NCI-H146 (cell line): ENCODE data around the gene FRMPD4.

Experiments
- DNase-seq: peaks from one replicate; lab custom pipeline; 2025; lab: John Stamatoyannopoulos, UW

Gene FRMPD4

DNA sequence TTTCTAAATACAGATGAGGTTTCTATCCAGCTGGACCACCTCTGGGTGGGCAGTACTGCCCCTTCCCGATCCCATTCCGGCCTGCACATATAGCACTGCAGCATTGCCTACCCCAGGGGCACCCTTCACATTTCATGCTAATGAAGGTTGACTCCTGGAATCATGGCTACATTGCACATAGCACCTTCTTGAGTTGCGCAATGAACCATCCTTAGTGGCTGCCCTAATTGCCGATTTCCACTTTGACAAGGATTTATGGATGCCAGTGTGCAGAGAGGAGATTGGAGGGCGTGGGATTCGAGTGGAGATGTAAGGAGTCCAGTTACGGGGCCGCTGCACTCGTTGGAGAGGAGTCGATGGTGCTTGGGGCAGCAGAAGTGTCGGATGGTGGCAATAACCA, 229.0 kb downstream of the FRMPD4 start:
- no peak for DNase-seq

DNA sequence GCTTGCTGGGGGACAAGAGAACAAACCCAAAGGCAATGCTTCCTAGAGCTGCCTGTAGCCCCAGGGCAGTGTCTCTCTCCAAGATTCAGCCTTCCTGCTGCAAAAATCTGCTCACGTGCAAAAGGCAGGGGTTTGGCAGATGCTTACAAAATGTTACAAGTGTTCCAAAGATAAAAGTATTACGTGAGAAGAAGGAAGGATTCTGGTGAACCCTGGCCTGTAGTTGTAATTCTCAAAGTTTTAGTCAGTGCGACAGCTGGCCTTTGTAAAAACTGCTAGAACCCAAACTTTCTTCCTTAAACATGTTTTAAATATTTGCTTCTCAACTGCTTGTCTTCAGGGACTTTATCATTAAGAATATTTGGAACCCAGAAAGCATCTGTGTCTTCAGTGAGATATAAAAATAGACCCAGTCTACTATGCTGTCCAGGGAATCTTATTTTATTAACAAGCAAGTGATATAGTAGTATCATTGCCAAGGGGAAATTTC, 232.3 kb downstream of the FRMPD4 start:
- DNase-seq = no peak

DNA sequence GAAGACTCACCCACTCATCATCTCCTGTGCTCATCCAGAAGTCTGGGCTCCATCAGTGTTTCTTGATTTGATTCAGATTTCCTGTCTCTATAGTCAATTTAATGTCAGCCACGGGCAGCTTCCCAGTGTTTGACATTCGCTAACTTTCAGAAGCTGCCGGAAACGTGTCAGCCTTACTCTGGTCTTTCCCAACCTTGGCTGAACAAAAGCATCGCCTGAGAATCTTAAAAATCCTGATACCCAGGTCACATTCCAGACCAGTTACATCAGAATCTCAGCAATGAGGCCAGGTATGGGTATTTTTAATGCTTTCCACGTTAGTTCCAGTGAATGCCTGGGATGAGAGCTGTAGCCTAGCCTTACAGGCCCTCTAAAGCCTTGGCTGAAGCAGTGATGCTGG, 233.8 kb downstream of the FRMPD4 start:
- DNase-seq = no peak

DNA sequence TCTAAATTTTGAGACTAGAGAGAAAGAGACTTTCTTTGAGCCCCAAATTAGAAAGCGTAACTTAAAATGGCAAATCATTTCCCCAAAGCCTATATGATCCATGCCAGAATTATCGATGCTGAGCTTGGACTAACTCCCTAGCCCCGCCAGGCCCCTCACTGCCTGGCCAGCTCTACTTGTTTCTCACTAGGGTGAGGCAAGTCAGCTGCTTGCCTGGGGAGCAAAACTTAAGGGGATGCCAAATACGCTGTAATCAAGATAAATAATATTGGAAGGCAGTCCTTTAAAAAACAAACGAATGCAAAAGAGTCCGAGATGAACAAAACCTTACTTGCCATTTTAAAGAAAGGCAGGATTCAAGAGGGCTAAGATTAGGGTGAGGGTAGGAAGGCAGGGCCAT, 236.0 kb downstream of the FRMPD4 start:
- DNase-seq = no peak

DNA sequence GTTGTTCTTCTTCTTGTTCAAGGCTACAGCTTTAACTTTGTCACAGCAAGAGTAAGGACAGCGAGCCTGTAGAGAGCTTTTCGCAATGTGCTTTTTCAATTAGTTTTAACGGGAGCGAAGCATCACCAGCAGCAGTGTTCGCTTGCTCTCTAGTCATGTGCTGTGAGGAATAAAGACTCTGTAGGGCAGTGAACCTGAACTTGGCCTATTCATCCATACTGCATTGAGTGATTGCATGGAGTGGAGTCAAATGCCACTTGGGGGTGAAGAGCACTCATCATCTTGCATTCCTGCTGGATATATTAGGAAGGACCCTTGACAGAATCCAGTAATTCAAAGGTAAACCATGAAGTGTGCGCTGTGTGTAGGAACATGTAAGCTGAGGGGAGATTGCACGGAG, 240.0 kb downstream of the FRMPD4 start:
- no peak for DNase-seq

DNA sequence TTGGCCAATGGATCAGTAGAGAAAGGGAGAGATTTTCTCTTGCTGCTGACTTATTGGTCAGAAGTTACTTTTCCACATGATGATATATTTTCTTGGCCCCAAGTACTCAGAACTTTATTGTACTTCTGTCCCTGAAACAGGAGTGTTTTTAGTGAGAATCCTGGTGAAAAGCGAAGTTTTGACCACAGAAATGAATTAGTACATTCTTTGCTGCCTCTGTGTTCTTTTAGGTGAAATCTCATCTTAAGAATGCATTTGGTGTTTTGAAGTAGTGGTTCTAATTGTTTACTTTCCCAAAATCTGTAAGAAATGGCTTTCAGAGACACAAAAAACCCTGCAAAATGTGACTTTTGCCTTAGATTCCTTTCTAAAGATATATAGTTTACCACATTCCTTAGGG, 240.4 kb downstream of the FRMPD4 start:
- DNase-seq = no peak

DNA sequence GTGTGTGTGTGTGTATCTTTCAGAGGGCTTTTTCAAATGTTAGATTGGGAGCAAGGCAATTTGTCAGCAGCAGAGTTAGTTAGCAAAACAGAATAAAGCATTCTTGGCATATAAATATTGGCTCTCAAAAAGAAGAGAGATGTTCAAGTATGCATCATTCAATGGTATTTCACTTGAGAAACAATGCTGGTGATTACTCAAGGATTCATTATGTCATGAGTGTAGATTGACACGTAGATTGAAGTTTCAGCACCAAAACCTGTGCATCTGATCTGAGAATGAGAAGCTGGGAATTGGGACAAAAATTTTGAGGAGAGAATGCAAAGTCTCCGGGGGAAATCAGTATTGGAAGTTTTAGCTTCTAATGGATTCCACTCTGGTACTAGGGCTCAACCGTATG, 241.4 kb downstream of the FRMPD4 start:
- DNase-seq = no peak

DNA sequence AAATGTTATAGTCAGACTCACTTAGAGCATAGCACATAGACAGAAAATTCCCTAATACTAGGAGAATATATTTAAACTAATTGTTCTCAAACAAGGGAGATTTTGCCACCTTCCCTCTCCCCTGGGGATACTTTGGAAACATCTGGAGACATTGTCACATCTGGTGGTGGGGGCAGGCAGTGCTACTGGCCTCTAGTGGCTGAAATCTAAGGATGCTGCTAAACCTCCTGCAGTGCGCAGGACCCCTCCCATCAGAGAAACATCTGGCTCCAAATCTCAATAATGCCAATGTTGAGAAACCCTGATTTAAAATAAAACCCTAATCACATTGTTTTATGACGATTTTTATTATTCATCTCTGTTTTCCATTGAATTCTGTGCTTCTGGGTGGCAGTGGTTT, 244.9 kb downstream of the FRMPD4 start:
- no peak for DNase-seq

DNA sequence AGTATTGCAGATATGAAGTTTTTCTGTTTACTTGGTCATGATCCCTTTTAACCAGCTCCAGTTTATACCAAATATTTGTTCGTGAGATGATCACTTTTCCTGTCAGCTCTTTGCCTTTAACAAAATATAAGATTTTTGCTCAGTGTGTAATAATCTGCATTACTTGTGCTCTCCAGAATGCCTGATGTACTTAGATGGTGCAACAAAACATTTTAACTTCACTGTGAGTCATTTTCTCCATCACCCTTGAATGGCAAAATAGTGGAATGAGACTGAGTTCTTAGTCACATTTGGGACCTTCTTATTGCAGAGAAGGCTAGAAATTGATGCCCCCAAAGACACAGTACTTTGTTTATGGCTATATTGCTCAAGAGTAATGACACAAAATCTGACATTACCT, 252.0 kb downstream of the FRMPD4 start:
- DNase-seq = no peak

DNA sequence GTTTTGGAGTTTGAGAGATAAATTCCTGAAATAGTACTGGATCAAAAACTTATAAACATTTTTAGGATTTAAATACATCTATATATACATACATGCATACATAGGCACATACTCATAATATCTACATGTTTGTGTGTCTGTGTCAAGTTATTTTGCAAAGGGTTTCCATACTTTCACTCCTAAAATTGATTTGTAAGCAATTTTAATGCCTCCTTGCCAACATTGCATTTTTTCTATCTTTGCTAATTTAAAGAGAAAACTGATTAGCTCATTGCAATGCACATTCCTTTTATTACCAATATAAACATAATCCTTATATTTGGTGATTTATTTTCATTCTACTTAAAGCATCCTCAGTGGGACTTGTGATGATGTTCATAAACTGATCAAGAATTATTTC, 258.3 kb downstream of the FRMPD4 start:
- no peak for DNase-seq

DNA sequence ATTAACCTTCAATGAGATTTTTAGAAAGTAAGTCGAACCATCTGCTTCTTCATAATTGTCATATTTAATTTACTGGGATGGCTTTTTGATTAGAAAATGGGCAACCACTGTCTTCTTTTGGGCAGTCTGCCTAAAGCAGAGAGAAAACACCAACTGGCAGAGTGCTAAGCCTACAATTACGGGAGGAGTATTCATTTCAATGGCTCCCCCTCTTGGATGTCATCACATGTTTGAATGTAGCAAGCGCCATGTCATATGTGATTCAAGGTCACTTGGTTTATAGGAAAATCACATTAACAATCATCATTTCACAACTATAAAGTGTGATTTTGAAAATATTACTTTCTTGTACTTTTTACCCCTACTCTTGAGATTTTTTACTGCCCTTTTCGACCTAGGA, 261.9 kb downstream of the FRMPD4 start:
- DNase-seq = no peak

DNA sequence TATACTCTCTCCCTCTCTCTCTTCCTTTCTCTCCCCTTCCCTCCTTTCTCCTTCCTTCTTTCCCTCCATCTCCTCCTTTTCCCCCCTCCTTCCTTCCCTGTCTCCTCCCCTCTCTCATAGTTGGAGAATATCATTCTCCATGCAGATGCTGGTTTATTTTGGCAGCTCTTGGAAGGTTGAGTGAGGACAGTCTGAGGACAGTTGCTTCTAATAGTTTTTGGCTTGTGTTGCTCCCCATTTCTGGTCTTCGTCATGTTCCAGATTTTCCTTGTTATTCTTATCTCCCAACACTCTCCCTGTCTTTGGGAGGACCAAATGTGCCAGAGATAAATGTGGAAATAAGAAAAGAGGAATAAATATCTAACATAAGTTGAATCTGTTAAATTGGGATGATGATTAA, 263.0 kb downstream of the FRMPD4 start:
- DNase-seq = no peak

DNA sequence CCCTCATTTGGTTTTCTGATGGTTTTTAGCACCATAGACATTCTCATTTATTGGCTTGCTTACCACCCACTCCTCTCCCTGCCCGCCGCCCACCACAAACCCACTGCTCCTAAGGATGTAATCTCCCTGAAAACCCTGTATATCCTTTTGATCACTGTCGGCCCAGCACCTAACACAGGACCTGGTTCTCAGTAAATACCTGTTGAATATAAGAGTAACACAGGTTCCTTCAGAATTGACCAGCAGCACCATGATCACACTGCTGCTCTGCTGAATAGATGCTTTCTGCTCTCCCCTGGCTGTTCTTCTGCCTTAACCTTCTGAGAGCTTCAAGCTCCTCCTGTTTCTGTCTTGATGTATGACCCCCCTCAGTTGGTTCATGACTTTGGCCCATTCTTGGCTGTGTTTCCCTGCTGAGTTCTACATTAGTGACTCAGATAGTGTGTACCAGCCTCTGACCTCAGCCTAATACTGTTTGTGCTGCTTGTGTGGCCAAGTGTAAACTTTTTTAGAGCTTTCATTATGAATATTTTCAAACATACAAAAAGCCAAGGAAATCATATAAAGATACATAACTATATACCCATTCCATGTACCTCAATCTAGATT, 265.3 kb downstream of the FRMPD4 start:
- DNase-seq = no peak

DNA sequence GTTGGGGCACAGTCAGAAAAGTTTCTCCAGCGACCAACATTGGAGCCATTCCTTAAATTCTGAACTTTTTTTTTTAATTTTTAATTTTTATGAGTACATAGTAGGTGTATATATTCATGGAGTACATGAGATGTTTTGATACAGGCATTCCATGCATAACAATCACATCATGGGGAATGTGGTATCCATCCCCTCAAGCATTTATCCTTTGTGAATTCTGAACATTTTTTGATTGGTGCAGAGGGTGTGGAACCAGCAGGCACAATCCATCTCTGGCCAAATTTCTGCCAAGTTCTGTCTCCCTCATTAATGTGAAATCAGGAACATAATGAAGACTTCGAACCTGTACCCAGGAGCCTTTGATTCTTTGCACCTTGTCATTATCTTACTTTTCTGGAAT, 267.0 kb downstream of the FRMPD4 start:
- no peak for DNase-seq

DNA sequence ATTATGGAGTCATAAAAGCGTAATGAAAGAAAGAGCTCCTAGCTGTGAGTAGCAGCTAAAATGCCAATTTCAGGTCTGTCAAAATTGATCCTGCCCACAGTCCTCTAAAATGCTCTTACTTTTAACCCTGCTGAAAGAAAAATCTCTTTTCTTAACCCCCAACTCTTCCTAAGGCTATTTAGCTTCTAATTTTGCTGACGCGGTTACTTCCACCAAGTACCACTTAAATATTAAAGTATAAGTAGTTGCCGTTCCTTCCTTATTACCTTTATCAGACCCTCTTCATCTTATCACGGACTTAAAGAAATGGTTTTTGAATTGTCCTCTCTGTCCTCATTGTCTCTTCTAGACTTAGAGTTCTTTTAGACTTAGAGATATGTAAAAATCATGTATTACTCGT, 272.2 kb downstream of the FRMPD4 start:
- DNase-seq = no peak

DNA sequence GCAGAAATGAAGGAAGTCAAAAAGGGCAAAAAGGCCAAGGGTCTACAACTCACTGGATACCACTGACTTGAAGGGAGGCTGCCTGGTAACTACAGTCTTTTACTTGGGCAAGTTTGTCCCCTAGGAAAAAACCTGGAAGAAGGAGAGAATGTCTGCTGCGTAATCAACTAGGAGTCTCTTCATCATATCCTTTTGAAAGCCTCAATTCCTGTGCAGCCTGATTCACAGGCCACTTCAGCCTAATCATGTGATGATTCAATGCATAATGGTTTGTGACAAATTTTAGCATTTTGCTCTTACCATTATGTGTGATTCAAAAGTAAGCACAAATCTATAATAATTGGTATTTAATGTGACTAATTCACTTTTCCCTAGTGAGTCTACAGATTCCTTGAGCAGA, 273.6 kb downstream of the FRMPD4 start:
- no peak for DNase-seq

DNA sequence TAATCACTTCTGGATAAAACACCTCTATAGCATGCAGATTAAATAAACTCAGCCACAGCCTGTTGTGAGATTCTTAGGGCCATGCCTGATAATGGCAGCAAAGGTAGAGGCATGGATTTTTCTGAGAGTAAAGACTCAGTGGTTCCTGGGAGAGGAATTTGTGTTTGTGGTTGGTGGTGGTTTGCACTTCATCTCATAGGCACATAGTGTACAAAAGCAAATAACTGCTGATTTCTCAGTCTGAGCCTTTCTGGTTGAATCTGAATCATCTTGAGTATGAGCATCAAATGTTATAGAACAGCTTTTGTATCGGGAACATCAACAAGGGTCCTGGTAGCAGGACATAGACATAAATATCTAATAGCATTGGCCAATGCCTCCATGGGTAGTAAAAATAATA, 274.3 kb downstream of the FRMPD4 start:
- no peak for DNase-seq

DNA sequence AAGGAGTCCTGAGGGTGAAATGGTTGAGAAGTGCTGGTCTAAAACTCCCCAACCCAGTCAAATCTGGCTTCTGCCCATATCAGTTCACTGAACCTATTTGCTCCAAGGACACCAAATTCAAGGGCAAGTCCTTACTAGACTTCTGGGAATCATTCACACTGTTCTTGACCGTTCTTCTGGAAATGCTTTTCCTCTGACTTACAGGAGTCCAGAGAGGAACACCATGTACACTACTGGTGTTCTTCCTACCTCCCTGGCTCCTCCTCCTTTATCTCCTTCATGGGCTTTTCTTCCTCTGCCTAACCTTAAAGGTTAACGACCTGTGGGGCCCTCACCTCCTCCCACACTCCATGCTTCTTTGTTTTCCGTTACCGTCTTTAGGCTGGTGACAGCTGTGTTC, 281.3 kb downstream of the FRMPD4 start:
- no peak for DNase-seq

DNA sequence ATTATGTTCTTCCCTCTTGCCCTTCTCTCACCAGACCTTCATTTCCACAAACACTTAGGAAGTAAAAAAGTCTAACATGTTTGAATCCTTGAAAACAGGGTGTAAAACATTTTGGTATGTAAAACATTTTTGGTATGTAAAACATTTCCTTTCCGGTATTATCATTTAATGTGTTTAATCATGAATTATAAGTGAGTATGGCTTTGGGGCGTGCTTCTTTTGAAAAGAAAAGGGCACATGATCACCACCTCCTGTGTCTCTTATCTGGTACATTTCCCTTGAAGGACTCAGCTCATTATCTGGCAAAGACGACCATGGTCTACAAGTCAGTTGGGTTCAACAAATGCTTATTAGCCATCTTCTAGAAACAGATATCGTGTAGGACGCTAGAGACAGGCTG, 283.6 kb downstream of the FRMPD4 start:
- no peak for DNase-seq

DNA sequence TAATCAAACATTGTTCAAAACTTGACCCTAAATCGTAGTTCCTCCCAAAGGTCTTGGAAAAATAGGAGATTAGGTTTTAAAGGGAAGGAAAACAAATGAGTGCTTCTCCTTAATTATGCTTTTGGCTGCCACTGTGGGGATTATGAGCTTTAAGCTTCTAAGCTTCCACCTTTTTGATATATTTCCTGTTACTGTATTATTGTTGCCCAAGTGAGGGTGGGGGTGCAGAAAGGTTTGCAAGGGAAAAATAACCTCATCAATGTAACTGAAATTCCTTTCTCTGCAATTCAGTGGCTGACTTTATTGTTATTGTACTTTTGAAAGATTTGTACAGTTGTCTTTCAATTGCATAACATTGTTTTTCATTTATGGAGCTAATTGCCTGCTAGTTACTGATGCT, 285.1 kb downstream of the FRMPD4 start:
- DNase-seq = no peak

DNA sequence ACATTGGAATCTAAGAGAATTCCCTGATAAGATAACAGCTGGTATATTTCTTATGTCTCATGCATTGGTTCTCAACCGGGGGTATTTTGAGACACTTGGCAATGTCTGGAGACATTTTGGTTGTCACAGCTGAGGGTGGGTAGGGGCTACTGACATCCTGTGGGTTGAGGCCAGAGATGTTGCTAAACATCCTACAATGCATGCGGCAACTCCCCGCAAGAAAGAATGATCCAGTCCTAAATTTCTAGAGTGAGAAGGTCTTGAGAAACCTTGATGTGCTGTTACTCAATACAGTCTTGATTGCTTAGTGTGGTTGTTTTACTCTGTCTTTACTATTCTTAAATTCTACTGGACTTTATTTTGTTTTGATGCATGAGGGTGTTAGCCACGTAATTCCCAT, 287.2 kb downstream of the FRMPD4 start:
- no peak for DNase-seq

DNA sequence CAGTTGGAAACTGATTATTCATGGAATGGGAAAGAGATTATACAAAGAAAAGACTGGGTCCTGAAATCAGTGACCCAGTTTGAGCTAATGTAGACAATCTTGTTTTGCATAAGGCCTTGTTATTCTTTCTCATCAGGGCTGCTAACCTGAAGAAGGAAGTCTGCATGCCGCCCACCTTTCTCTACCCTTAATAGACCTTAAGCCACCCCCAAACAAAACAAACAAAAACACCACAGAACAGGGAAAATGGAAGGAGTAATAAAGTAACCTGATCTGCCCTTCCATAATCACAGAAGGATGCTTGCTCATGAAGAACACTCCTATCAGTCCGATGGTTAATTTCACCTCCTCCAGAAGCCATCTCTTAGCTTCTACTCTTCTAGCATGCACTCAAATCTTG, 288.1 kb downstream of the FRMPD4 start:
- no peak for DNase-seq

DNA sequence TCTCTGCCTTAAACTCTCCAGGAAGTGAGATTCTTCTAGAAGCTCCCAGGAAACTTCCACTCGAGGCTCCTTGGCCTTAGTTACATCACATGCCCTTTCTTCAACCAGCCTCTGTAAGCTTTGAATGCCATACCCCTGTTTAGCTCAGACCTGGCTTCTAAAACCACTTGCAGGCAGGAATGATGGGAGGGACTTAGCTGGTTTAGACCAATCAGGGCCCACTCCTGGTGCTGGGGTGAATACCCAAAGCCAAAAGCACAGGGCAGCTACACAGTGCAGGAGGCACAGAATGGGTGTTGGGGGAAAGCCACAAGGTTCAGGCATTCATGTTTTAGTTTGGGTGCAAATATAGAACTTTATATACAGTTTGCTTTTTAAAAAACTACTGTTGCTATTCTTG, 296.2 kb downstream of the FRMPD4 start:
- DNase-seq = no peak

DNA sequence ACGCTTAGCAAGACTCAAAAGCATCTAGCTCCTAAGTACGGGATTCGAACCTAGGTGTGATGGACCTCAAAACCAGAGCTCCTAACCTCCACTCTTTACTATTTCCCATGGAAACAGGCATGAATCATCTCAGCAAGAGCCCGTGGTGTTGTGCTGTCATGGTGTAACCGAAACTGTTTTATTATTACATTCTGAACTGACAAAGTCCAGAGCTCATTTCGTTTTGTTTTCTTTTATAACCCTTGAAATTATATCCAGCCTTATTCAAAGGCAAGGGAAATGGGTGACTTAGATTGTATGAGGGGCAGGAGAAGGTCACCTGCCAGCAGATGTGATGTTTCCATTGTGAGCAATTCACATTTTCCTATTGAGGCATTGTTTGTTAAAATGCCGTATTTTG, 301.1 kb downstream of the FRMPD4 start:
- DNase-seq = peak; percentile 25

DNA sequence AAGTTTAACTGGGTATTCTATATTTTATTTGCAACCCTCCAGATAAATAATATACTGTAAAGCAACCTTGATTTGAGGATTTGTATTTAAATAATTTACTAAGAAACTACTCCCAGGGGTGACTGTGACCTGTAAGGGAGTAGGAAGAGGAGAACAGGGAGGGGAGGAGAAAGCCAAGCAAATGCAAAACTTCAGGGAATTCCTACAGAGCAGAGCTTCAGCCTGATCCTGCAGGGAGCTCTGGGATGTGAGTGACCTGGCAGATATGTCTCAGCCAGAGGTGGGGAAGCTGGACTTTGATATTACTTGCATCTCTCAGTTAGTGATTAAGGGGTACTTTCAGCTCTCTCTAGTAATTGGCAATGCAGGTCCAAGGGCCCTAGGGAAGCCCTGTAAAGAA, 302.0 kb downstream of the FRMPD4 start:
- DNase-seq = no peak
